ENCODE results near the gene FOXK1.
"Not testable (repeated sequence)": the region's sequence is repeated elsewhere in the genome, so short reads cannot be mapped to it uniquely, and the experiment has no call there.

FOXK1 gene

GRCh38 chr7:4668510-4668847, 13.6 kb upstream of the FOXK1 start:
- no peak overlapping the region for H3K4me3 ChIP-seq (ENCODE audit: low read length)

GRCh38 chr7:4670791-4671190, 11.3 kb upstream of the FOXK1 start:
- DNase-seq, result no peak
- H3K4me3 ChIP-seq (ENCODE audit: low read length), result no peak overlapping the region
- no peak overlapping the region for H2BK15ac ChIP-seq (replicated peaks; ENCODE audit: low read depth)
- no peaks in the 10 kb centered on the region for H3K79me2 ChIP-seq (ENCODE audit: control insufficient read depth, insufficient read depth, low read length)
- H4K5ac ChIP-seq (ENCODE audit: low read length), result no peak overlapping the region
- no peak overlapping the region for H3K4ac ChIP-seq (ENCODE audit: low read depth, low read length)
- H2AK5ac ChIP-seq (ENCODE audit: low read length), result no peak overlapping the region
- no CpG with 5 or more reads among the region's 4 CpGs for WGBS (ENCODE audit: extremely low coverage, insufficient coverage, low lambda C conversion rate)
- H3K23ac ChIP-seq (ENCODE audit: low read length), result no peak overlapping the region
- no peaks in the 10 kb centered on the region for H3K27me3 ChIP-seq (ENCODE audit: insufficient read depth, low read length, poor library complexity)
- H3K9ac ChIP-seq (ENCODE audit: low read length), result no peak overlapping the region
- no peak overlapping the region for H3K27ac ChIP-seq (ENCODE audit: low read depth, low read length)
- no peak overlapping the region for H2BK120ac ChIP-seq (ENCODE audit: low read depth, low read length)
- H3K56ac ChIP-seq (ENCODE audit: low read length), result no peak overlapping the region
- no peak overlapping the region for H4K8ac ChIP-seq (ENCODE audit: low read depth, low read length)
- H3K79me1 ChIP-seq (ENCODE audit: low read length), result no peaks in the 10 kb centered on the region
- H2BK5ac ChIP-seq (ENCODE audit: low read length), result no peak overlapping the region
- no peaks in the 10 kb centered on the region for H3K4me1 ChIP-seq (ENCODE audit: control insufficient read depth, low read depth, low read length)
- H3K4me2 ChIP-seq (ENCODE audit: low read length), result no peak overlapping the region
- no peak overlapping the region for H3K18ac ChIP-seq (ENCODE audit: low read length)
- no peaks in the 10 kb centered on the region for H3K36me3 ChIP-seq (ENCODE audit: control insufficient read depth, insufficient read depth, low read length)

More at GRCh38 chr7:4668510-4668847, 13.6 kb upstream of the FOXK1 start:
- no CpG with 5 or more reads among the region's 3 CpGs for WGBS (ENCODE audit: extremely low coverage, insufficient coverage, low lambda C conversion rate)
- Histone ChIP-seq H3K9ac (ENCODE audit: low read length) (no peak overlapping the region), H2BK120ac (ENCODE audit: low read depth, low read length) (no peak overlapping the region), H4K5ac (ENCODE audit: low read length) (no peak overlapping the region), H2AK5ac (ENCODE audit: low read length) (no peak overlapping the region), H3K79me1 (ENCODE audit: low read length) (no peaks in the 10 kb centered on the region), H3K18ac (ENCODE audit: low read length) (no peak overlapping the region), H3K36me3 (ENCODE audit: control insufficient read depth, insufficient read depth, low read length) (no peaks in the 10 kb centered on the region), H3K4me1 (ENCODE audit: control insufficient read depth, low read depth, low read length) (no peaks in the 10 kb centered on the region), H3K4me2 (ENCODE audit: low read length) (no peak overlapping the region), H2BK15ac (replicated peaks; ENCODE audit: low read depth) (no peak overlapping the region), H3K23ac (ENCODE audit: low read length) (no peak overlapping the region), H3K27ac (ENCODE audit: low read depth, low read length) (no peak overlapping the region), H2BK5ac (ENCODE audit: low read length) (no peak overlapping the region), H4K8ac (ENCODE audit: low read depth, low read length) (no peak overlapping the region), H3K79me2 (ENCODE audit: control insufficient read depth, insufficient read depth, low read length) (no peaks in the 10 kb centered on the region), H3K27me3 (ENCODE audit: insufficient read depth, low read length, poor library complexity) (no peaks in the 10 kb centered on the region), H3K4ac (ENCODE audit: low read depth, low read length) (no peak overlapping the region), H3K56ac (ENCODE audit: low read length) (no peak overlapping the region)
- no peak for DNase-seq

GRCh38 chr7:4675771-4676367, 6.2 kb upstream of the FOXK1 start:
- Histone ChIP-seq H3K56ac (ENCODE audit: low read length) (no peak overlapping the region), H3K27me3 (ENCODE audit: insufficient read depth, low read length, poor library complexity) (no peaks in the 10 kb centered on the region), H3K4me2 (ENCODE audit: low read length) (no peak overlapping the region), H3K9ac (ENCODE audit: low read length) (no peak overlapping the region), H3K4me3 (ENCODE audit: low read length) (no peak overlapping the region), H3K79me1 (ENCODE audit: low read length) (no peaks in the 10 kb centered on the region), H2BK15ac (replicated peaks; ENCODE audit: low read depth) (no peak overlapping the region), H3K18ac (ENCODE audit: low read length) (no peak overlapping the region), H3K23ac (ENCODE audit: low read length) (no peak overlapping the region), H2BK5ac (ENCODE audit: low read length) (no peak overlapping the region), H3K36me3 (ENCODE audit: control insufficient read depth, insufficient read depth, low read length) (no peaks in the 10 kb centered on the region), H4K8ac (ENCODE audit: low read depth, low read length) (no peak overlapping the region), H3K4me1 (ENCODE audit: control insufficient read depth, low read depth, low read length) (no peaks in the 10 kb centered on the region), H2AK5ac (ENCODE audit: low read length) (no peak overlapping the region), H3K27ac (ENCODE audit: low read depth, low read length) (no peak overlapping the region), H3K4ac (ENCODE audit: low read depth, low read length) (no peak overlapping the region), H3K79me2 (ENCODE audit: control insufficient read depth, insufficient read depth, low read length) (no peaks in the 10 kb centered on the region), H2BK120ac (ENCODE audit: low read depth, low read length) (no peak overlapping the region), H4K5ac (ENCODE audit: low read length) (no peak overlapping the region)
- DNase-seq, result no peak
- no CpG with 5 or more reads among the region's 8 CpGs for WGBS (ENCODE audit: extremely low coverage, insufficient coverage, low lambda C conversion rate)

GRCh38 chr7:4677518-4677917, 4.6 kb upstream of the FOXK1 start:
- not testable (repeated sequence) for H3K36me3 ChIP-seq (ENCODE audit: control insufficient read depth, insufficient read depth, low read length); H3K23ac ChIP-seq (ENCODE audit: low read length); H3K4me3 ChIP-seq (ENCODE audit: low read length); H3K9ac ChIP-seq (ENCODE audit: low read length); H3K4me2 ChIP-seq (ENCODE audit: low read length); H3K18ac ChIP-seq (ENCODE audit: low read length); H3K79me1 ChIP-seq (ENCODE audit: low read length); H4K8ac ChIP-seq (ENCODE audit: low read depth, low read length); DNase-seq; H2AK5ac ChIP-seq (ENCODE audit: low read length); H3K4ac ChIP-seq (ENCODE audit: low read depth, low read length); H2BK120ac ChIP-seq (ENCODE audit: low read depth, low read length); H3K27me3 ChIP-seq (ENCODE audit: insufficient read depth, low read length, poor library complexity); H3K4me1 ChIP-seq (ENCODE audit: control insufficient read depth, low read depth, low read length); H3K79me2 ChIP-seq (ENCODE audit: control insufficient read depth, insufficient read depth, low read length); H2BK15ac ChIP-seq (replicated peaks; ENCODE audit: low read depth); H3K56ac ChIP-seq (ENCODE audit: low read length); H3K27ac ChIP-seq (ENCODE audit: low read depth, low read length); H4K5ac ChIP-seq (ENCODE audit: low read length); H2BK5ac ChIP-seq (ENCODE audit: low read length)
- no CpG with 5 or more reads among the region's 11 CpGs for WGBS (ENCODE audit: extremely low coverage, insufficient coverage, low lambda C conversion rate)

DNA sequence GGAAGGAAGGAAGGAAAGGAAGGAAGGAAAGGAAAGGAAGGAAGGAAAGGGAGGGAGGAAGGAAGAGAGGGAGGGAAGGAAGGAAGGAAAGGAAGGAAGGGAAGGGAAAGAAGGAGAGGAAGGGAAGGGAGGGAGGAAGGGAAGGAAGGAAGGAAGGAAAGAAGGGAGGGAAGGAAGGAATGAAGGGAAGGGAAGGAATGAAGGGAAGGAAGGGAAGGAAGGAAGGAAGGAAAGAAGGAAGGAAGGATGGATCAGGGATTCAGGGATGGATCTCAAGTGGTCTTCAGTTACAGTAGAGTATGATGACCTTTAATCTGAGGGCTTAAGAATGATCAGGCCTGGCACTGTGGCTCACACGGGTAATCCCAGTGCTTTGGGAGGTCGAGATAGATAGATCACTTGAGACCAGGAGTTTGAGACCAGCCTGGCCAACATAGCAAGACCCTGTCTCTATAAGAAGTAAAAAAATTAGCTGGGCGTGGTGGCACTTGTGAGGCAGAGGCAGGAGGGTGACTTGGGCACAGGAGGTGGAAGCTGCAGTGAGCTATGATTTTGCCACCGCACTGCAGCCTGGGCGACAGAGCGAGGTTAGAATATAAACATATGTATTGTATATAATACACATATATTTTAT, 760 bp upstream of the FOXK1 start:
- H4K5ac ChIP-seq (ENCODE audit: low read length), result no peak overlapping the region
- H3K79me1 ChIP-seq (ENCODE audit: low read length), result peaks cover 11% of the 10 kb centered on the region
- no peaks in the 10 kb centered on the region for H3K27me3 ChIP-seq (ENCODE audit: insufficient read depth, low read length, poor library complexity)
- H3K23ac ChIP-seq (ENCODE audit: low read length), result no peak overlapping the region
- no peak overlapping the region for H3K9ac ChIP-seq (ENCODE audit: low read length)
- peaks cover 6% of the 10 kb centered on the region for H3K4me1 ChIP-seq (ENCODE audit: control insufficient read depth, low read depth, low read length)
- no peak overlapping the region for H2BK5ac ChIP-seq (ENCODE audit: low read length)
- no peak overlapping the region for H2AK5ac ChIP-seq (ENCODE audit: low read length)
- H4K8ac ChIP-seq (ENCODE audit: low read depth, low read length), result peak overlapping the region; percentile 98
- WGBS (ENCODE audit: extremely low coverage, insufficient coverage, low lambda C conversion rate), result no CpG with 5 or more reads among the region's 6 CpGs
- DNase-seq, result no peak
- H3K79me2 ChIP-seq (ENCODE audit: control insufficient read depth, insufficient read depth, low read length), result peaks cover 8% of the 10 kb centered on the region
- peak overlapping the region; percentile 60 for H3K56ac ChIP-seq (ENCODE audit: low read length)
- H3K4ac ChIP-seq (ENCODE audit: low read depth, low read length), result no peak overlapping the region
- H3K4me2 ChIP-seq (ENCODE audit: low read length), result no peak overlapping the region
- no peak overlapping the region for H3K27ac ChIP-seq (ENCODE audit: low read depth, low read length)
- no peaks in the 10 kb centered on the region for H3K36me3 ChIP-seq (ENCODE audit: control insufficient read depth, insufficient read depth, low read length)
- H2BK15ac ChIP-seq (replicated peaks; ENCODE audit: low read depth), result no peak overlapping the region
- no peak overlapping the region for H2BK120ac ChIP-seq (ENCODE audit: low read depth, low read length)
- H3K4me3 ChIP-seq (ENCODE audit: low read length), result no peak overlapping the region
- peak overlapping the region; percentile 89 for H3K18ac ChIP-seq (ENCODE audit: low read length)

- H2BK15ac ChIP-seq (replicated peaks; ENCODE audit: low read depth), result no peak overlapping the region
- no CpG with 5 or more reads among the region's 47 CpGs for WGBS (ENCODE audit: extremely low coverage, insufficient coverage, low lambda C conversion rate)
Observed at GRCh38 chr7:4682621-4683042, 537 bp downstream of the FOXK1 start.

More at GRCh38 chr7:4682621-4683042, 537 bp downstream of the FOXK1 start:
- Histone ChIP-seq H3K18ac (ENCODE audit: low read length) (peak overlapping the region; percentile 95), H3K4me3 (ENCODE audit: low read length) (peak overlapping the region; percentile 79), H3K36me3 (ENCODE audit: control insufficient read depth, insufficient read depth, low read length) (no peaks in the 10 kb centered on the region), H3K27ac (ENCODE audit: low read depth, low read length) (peak overlapping the region; percentile 25), H4K5ac (ENCODE audit: low read length) (no peak overlapping the region), H3K9ac (ENCODE audit: low read length) (peak overlapping the region; percentile 91), H3K4me2 (ENCODE audit: low read length) (peak overlapping the region; percentile 81), H3K27me3 (ENCODE audit: insufficient read depth, low read length, poor library complexity) (no peaks in the 10 kb centered on the region), H3K56ac (ENCODE audit: low read length) (peak overlapping the region; percentile 97), H2AK5ac (ENCODE audit: low read length) (no peak overlapping the region), H3K79me1 (ENCODE audit: low read length) (peaks cover 13% of the 10 kb centered on the region), H3K79me2 (ENCODE audit: control insufficient read depth, insufficient read depth, low read length) (peaks cover 10% of the 10 kb centered on the region), H4K8ac (ENCODE audit: low read depth, low read length) (peak overlapping the region; percentile 42), H2BK120ac (ENCODE audit: low read depth, low read length) (peak overlapping the region; percentile 30), H3K23ac (ENCODE audit: low read length) (peak overlapping the region; percentile 100), H3K4ac (ENCODE audit: low read depth, low read length) (peak overlapping the region; percentile 88), H3K4me1 (ENCODE audit: control insufficient read depth, low read depth, low read length) (peaks cover 6% of the 10 kb centered on the region), H2BK5ac (ENCODE audit: low read length) (no peak overlapping the region)
- peak; percentile 63 for DNase-seq

All from mesendoderm (in vitro differentiated cells).